Eye (tissue), 1 donor: Measurements from ENCODE around the gene MTUS2.

ENCODE experiments used
- DNase-seq: peaks from one replicate; pipeline ENCODE4 v3.0.0-alpha.2; 2015

Gene MTUS2

DNA sequence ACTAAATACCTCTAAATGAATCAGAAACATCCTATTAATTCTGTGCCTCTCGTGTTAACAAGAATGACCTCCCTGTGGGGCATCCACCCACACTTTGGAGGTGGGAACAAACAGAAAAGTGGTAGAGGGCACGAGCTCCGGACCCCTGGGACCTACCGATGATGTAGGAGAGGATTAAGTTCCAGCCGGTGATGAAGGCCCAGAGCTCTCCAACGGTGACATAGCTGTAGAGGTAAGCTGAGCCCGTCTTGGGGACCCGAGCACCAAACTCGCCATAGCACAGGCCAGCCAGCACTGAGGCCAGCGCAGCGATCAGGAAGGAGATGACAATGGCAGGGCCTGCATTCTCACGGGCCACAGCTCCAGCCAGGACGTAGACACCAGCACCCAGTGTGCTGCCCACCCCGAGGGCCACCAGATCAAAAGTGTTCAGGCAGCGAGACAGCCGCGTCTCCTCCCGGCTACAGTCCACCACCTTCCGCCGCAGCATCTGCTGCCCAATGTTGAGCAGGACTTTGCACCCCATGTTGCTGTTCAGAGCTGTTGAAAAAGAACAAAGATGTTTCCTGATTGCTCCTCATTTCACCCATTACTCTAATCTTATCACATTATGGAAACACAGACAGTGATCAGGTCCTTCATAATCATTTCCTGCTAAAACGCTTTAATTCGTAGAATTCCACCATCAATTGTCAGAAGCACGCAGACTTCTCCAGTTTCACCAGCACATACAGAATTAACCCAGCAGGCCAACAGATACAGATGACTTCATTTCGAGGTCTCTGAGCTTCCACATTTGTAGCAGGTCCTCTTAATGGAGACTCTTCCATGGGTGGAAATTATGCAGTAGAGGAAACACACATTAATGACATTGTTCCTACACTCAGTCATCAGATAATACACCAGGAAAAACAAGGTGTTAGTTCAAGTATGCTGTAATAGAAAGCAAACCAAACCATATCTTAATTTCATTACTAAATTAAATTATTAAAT, 715.8 kb downstream of the MTUS2 start:
- no peak for DNase-seq

GRCh38 chr13:29536853-29537252, 716.7 kb downstream of the MTUS2 start:
- no peak for DNase-seq

GRCh38 chr13:29537736-29538651, 717.9 kb downstream of the MTUS2 start:
- no peak for DNase-seq

DNA sequence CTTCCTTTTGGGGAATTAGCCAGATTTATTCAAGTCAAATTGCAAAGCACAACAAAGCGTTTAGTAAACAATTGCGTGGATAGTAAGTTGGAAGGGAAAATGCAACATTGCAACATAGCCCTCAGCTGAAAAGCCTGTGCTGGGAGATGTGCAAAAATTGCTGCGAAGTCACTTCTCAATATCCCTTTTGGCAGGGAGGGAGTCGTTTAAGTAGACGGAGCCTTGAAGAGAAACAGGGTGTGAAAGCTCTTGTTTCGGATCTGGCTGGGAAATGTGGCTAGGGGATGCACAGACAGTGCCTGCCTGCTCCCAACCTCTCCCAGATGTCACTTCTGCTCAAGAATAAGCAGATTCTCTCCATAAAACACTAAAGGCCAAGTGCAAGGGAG, 718.5 kb downstream of the MTUS2 start:
- no peak for DNase-seq

DNA sequence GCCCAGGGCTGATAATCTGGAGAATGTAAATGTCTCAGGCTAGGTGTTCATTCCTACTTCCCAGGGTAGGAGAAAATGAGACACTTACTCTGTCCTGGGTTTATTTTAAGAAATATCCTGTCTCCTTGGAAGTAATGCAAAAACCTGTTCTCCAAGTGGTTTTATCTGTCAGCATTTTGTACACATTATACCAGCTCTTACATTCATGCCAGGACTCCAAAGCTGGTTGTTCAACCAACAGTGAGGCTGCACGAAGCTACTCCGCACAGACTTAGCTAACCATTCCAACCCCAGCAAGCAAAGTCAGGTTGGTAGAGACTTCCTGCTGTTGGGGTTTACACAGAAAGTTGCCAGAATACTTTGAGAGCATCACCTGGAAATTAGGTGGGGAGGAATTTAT, 719.7 kb downstream of the MTUS2 start:
- no peak for DNase-seq

GRCh38 chr13:29540334-29540733, 720.2 kb downstream of the MTUS2 start:
- no peak for DNase-seq

DNA sequence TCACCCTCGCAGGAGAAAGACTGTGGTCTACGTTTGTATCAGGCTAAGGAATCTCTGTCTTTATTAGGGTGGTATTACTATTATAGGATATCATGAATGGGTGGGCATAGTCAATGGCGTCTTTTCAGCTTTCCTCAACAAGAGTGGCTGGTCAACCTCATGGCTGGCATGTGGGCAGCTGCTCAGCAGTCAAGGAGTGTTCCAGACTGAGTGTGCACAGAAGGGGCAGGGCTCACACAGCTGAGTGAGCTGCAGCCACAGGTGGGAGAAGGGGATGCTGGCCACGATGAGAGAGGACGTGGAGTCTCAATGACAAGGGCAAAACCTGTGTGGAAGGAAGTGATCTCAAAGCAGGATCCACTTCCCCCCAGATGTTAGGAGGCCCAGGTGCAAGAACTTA, 720.7 kb downstream of the MTUS2 start:
- DNase-seq, result no peak

GRCh38 chr13:29541400-29541799, 721.3 kb downstream of the MTUS2 start:
- DNase-seq, result no peak

DNA sequence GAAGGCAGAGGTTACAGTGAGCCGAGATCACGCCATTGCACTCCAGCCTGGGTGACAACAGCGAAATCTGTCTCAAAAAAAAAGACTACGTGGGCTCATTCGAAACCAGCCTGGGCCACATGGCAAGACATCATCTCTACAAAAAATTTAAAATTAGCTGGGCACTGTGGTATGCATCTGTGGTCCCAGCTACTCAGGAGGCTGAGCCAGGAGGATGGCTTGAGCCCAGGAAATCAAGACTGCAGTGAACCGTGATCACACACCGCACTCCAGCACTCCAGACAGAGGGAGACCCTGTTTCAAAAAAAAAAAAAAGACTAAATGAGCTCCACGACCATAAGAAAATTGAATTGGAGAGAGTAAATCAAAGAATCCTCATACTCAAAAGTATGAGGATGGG, 722.2 kb downstream of the MTUS2 start:
- no peak for DNase-seq

DNA sequence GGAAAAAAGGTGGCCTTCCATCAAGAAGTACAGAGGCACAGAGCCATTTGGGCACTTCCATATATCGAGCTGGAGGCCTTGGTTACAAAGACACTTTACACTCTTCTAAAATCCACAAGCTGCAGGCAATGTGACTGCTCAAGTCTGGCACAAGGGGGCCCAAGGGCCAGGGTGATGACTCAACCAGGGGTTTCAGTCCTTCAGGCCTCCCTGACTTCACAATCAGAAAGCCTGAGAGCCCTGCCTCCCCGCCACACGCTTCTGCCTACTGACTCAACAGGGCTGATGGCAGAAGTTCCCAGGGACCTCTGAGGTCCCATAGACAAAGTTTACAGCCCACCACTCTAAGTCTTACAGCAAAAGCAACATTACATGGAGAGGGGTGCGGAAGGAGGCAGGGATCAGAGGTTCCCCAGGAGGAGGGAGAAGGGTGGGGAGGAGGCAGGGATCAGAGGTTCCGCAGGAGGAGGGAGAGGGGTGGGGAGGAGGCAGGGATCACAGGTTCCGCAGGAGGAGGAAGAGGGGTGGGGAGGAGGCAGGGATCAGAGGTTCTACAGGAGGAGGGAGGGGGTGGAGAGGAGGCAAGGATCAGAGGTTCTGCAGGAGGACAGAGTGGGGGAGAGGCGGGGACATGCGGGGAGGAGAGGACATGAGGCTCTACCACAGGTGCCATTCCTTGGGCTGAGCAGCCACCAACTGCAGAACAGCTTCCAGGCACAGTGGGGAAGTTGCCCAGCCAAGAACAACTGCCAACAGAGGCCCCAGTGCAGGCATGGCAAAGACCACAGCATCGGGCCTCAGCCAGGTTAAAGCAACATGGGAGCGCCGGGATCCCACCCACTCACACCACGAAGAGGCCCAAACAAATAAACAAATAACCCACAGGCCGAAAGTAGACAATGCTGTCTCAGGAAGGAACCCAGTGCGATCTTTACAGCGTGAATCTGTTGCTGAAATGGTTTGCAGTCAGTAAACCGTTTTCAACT, 723.4 kb downstream of the MTUS2 start:
- DNase-seq, result no peak

DNA sequence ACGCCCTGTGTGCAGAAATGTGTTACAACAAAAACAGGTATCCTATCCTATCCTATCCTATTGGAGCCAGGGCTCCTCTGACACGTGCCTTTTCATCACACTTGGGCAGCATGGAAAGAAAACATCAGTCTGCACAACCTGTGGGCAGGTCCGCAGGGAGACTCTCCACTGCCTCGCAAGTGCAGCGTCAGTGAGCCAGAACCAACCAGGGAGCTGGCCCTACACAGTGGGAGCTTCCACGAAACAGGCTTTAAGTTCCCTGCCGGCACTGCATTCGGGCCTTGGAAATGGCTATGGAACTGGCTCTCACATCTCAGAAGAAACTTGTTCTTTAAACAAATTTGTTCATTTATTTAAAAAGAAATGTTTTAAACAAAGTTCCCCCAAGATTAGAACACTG, 725.8 kb downstream of the MTUS2 start:
- DNase-seq, result no peak

- no peak for DNase-seq
These were observed 726.5 kb downstream of the MTUS2 start for GRCh38 chr13:29546662-29547061.

DNA sequence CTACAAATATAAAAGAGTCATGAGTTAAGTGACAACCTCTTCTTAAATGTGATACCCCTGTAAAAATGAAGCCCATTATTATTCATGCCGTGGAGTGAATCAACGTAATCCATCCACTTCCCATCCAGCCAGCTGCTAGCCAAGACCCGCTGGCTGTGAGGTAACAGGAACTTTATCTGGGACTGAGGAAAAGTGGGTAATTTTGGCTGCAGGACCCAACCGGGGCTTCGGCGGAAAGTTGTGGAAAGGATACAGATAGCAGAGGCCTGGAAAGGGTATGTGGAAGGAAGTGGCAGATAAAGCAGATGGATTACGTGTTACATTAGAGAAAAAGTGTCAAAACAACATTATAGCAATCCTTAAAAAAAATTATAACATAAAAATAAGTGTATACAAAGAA, 727.0 kb downstream of the MTUS2 start:
- no peak for DNase-seq

DNA sequence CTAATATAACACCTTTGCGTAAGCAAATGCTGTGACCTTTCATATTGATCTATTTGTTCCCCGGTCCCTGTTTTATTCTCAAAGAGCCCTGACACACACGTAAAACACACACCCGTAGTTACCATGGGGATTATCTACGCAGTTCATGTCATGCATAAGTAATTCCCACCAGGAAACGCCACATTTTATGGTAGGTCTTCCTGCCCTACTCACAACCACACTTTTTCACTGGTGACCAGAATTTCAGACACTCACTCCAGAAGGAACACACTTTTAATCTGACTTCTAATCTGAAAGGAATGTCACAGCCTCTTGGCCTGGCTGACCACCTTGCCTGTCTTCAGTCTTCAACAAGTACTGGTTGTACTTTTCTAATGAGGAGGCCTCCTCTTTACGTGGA, 728.6 kb downstream of the MTUS2 start:
- peak; percentile 45 for DNase-seq

DNA sequence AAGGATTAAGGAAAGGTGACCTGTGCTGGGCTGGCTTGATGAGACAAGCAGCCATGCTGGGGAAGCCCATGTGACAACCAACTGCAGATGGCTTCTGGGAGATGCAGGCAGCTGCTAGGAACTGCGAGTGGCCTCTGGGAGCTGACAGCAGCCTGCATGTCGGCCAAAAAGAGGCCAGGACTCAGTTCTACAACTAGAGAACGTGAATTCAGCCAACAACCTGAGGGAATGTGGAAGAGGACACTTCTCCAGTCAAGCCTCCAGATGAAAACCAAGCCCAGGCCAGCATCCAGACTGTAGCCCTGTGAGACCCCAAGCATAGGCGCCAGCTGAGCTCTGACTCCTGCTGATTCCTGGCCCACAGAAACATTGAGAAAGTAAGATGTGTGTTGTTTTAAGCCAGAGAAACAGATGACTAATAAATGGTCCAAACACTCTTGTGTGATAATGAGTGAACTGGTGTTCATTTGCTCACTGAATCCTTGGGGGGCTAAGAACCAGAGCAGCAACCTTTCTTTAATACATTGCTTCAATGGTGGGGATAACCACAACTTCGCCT, 730.4 kb downstream of the MTUS2 start:
- DNase-seq, result no peak

GRCh38 chr13:29551214-29551613, 731.1 kb downstream of the MTUS2 start:
- no peak for DNase-seq
